Ecto neural progenitor cell (in vitro differentiated cells): ENCODE data around the gene GPR171.
"Not testable (repeated sequence)": the region's sequence is repeated elsewhere in the genome, so short reads cannot be mapped to it uniquely, and the experiment has no call there.

Source experiments
- DNase-seq: peaks from one replicate; pipeline ENCODE4 v3.0.0-alpha.2; 2018; ENCODE audit warnings: low spot score

The GPR171 gene

GRCh38 chr3:151203051-151203420 is at the start of gene GPR171:
GPR171 (minus strand) TSS chr3:151203216; CDS start chr3:151199386, 3,830 bp downstream.
- no peak for DNase-seq

- no peak for DNase-seq
Observed at GRCh38 chr3:151248772-151249337, 45.8 kb upstream of the GPR171 start.

- not testable (repeated sequence) for DNase-seq
Observed at GRCh38 chr3:151242006-151242405, 39.0 kb upstream of the GPR171 start.

GRCh38 chr3:151236736-151237135 is 33.7 kb upstream of the GPR171 start:
- DNase-seq = no peak

GRCh38 chr3:151236316-151236715 is 33.3 kb upstream of the GPR171 start:
- DNase-seq = no peak

GRCh38 chr3:151234825-151235224 is 31.8 kb upstream of the GPR171 start:
- DNase-seq = no peak

GRCh38 chr3:151232991-151233390 is 30.0 kb upstream of the GPR171 start:
- no peak for DNase-seq

GRCh38 chr3:151232403-151232802 is 29.4 kb upstream of the GPR171 start:
- not testable (repeated sequence) for DNase-seq

- no peak for DNase-seq
Observed at GRCh38 chr3:151230646-151231045, 27.6 kb upstream of the GPR171 start.

GRCh38 chr3:151228666-151229040 is 25.6 kb upstream of the GPR171 start:
- no peak for DNase-seq

- DNase-seq = peak; percentile 82
Observed at GRCh38 chr3:151227807-151228665, 25.0 kb upstream of the GPR171 start.

- DNase-seq = no peak
Observed at GRCh38 chr3:151227266-151227806, 24.3 kb upstream of the GPR171 start.

- no peak for DNase-seq
Observed at GRCh38 chr3:151226825-151227224, 23.8 kb upstream of the GPR171 start.

GRCh38 chr3:151226088-151226563 is 23.1 kb upstream of the GPR171 start:
- DNase-seq = no peak

GRCh38 chr3:151225040-151225975 is 22.3 kb upstream of the GPR171 start:
- no peak for DNase-seq

GRCh38 chr3:151224268-151224866 is 21.4 kb upstream of the GPR171 start:
- no peak for DNase-seq

- DNase-seq = no peak
Observed at GRCh38 chr3:151219056-151219455, 16.0 kb upstream of the GPR171 start.

- DNase-seq = no peak
Observed at GRCh38 chr3:151218136-151218535, 15.1 kb upstream of the GPR171 start.

GRCh38 chr3:151216641-151217607 is 13.9 kb upstream of the GPR171 start:
- DNase-seq = no peak

GRCh38 chr3:151214459-151214858 is 11.4 kb upstream of the GPR171 start:
- no peak for DNase-seq
